ENCODE measurements around the gene LOXL1. TPM values are rescaled to one million over a fixed set of nuclear protein-coding genes. Genes with fewer than 3 reads are reported as not detected.
A peak's percentile ranks its signal among the peaks of the same experiment; 100 is the strongest.

LOXL1 gene
- total and polyA plus RNA-seq, 10 of the 15 experiments (the other 5 are each of a cell fraction or from before 2014, with no cell fraction given): 0.07 to 0.15 TPM; not detected in 8

- Histone ChIP-seq H3K27me3 (replicated peaks in 1 of 2; ENCODE audit: control insufficient read depth in 2 of 2, insufficient read depth in 2 of 2, low read length in 1 of 2) (no peaks in the 10 kb centered on the region), H2AFZ (ENCODE audit: control insufficient read depth, low read depth, low read length) (no peak overlapping the region), H3K36me3 (ENCODE audit: control insufficient read depth in 2 of 2, insufficient read depth in 2 of 2, low read length in 1 of 2) (no peaks in the 10 kb centered on the region; a peak in 1 of 4 replicates), H3K79me2 (ENCODE audit: control insufficient read depth, insufficient read depth, low read length) (peaks cover 22% of the 10 kb centered on the region), H3K4me2 (ENCODE audit: control insufficient read depth, insufficient read depth) (peak overlapping the region; percentile 89), H3K4me3 (peak overlapping the region; percentile 95), H3K4me1 (ENCODE audit: control insufficient read depth, insufficient read depth, low read length) (peaks cover 33% of the 10 kb centered on the region), H3K27ac (ENCODE audit: control insufficient read depth, insufficient read depth) (peak overlapping the region; percentile 54), H3K9ac (ENCODE audit: control insufficient read depth, insufficient read depth, low read length) (peak overlapping the region; percentile 75), H4K20me1 (ENCODE audit: control insufficient read depth, insufficient read depth) (no peaks in the 10 kb centered on the region), H3K9me3 (replicated peaks; ENCODE audit: control insufficient read depth, insufficient read depth, low read length) (no peaks in the 10 kb centered on the region)
- POLR2A ChIA-PET: no interaction called here
- no peak for ATAC-seq
- TF ChIP-seq, protein P1, sequence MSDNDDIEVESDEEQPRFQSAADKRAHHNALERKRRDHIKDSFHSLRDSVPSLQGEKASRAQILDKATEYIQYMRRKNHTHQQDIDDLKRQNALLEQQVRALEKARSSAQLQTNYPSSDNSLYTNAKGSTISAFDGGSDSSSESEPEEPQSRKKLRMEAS (IDR thresholded peaks at IDR 0.05; ENCODE audit: low read depth, low read length): no peak
- TF ChIP-seq, protein P2, sequence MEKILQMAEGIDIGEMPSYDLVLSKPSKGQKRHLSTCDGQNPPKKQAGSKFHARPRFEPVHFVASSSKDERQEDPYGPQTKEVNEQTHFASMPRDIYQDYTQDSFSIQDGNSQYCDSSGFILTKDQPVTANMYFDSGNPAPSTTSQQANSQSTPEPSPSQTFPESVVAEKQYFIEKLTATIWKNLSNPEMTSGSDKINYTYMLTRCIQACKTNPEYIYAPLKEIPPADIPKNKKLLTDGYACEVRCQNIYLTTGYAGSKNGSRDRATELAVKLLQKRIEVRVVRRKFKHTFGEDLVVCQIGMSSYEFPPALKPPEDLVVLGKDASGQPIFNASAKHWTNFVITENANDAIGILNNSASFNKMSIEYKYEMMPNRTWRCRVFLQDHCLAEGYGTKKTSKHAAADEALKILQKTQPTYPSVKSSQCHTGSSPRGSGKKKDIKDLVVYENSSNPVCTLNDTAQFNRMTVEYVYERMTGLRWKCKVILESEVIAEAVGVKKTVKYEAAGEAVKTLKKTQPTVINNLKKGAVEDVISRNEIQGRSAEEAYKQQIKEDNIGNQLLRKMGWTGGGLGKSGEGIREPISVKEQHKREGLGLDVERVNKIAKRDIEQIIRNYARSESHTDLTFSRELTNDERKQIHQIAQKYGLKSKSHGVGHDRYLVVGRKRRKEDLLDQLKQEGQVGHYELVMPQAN (conservative IDR thresholded peaks at IDR 0.05): no peak
- no peak for TF ChIP-seq NFXL1 (IDR thresholded peaks at IDR 0.05; ENCODE audit: borderline replicate concordance)
- no peak for TF ChIP-seq BMI1 (IDR thresholded peaks at IDR 0.05; ENCODE audit: borderline replicate concordance)
- no peak for TF ChIP-seq POU2F2 (IDR thresholded peaks at IDR 0.05; ENCODE audit: borderline replicate concordance, low read depth, low read length)
- no peak for TF ChIP-seq MTA2 (IDR thresholded peaks at IDR 0.05; ENCODE audit: low read depth)
- TF ChIP-seq RCOR1 (conservative IDR thresholded peaks at IDR 0.05; ENCODE audit: low read depth, low read length): no peak
- TF ChIP-seq CEBPB (IDR thresholded peaks at IDR 0.05; ENCODE audit: borderline replicate concordance in 1 of 2, low read depth in 2 of 2, low read length in 2 of 2): no peak
- DNase-seq (ENCODE audit: low read depth, low spot score): no peak
- CTCF ChIA-PET: interaction anchor here (0.6 to 1.0 kb wide), 2 partner anchors 26 to 117 kb away, joined by 3 read pairs; no protein-coding TSS in a partner anchor
- SMC1A ChIA-PET (ENCODE audit: uncharacterized antibody, unreplicated experiment): no interaction called here
- BruUV-seq (replicated peaks): no TSS peak
- no peak for FAIRE-seq
- WGBS (ENCODE audit: insufficient coverage, insufficient replicate concordance, low lambda C conversion rate, missing lambda C conversion rate): 79% methylated on average over 5 of the region's 5 CpGs
- intact Hi-C loops (cut with micrococcal nuclease; ENCODE audit: unreplicated experiment) (no loop called here), in situ Hi-C loops (cut with MboI) (no loop called here)
- RAD21 ChIA-PET (ENCODE audit: unreplicated experiment): no interaction called here
Measured at GRCh38 chr15:73991260-73991659, 65.0 kb downstream of the LOXL1 start.
